ENCODE results near the gene C21orf58.

The C21orf58 gene

DNA sequence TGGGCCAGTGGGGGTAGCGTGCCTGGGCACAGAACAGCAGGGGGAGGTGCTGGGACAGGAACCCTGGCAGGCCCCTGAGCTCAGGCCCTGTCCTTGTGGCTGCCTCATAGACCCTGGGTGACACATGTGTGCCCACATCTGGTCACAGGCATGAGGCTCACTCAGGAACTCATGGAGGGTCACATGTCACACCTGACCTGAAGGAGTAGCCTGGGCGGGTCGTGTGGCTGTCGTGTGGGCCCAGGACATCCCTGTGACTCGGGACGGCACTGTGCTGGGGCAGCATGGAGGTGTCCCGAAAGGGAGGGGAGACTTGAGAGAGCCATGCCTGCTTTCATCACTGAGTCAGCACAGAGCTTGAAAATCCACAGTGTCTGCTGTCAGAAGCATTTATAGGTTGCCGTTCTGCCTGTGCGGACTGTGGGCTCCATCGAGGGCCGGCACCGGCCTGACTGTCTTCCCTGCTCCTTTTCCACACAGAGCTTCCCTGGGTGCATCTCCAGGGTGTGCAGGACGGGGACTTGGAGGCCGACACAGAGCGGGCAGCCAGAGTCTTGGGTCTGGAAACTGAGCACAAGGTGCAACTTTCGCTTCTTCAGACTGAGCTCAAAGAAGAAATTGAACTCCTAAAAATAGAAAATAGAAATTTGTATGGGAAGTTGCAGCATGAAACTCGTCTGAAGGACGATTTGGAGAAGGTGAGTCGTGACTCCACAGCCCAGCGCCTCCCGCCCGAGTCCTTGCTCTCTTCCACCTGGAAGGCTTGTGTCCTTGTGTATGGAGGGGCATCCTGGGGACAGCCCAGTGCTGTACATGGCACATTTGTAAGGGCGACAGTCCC, 33.0 kb upstream of the C21orf58 start:
- Histone ChIP-seq H3K36me3 (ENCODE audit: control insufficient read depth, insufficient read depth, low read length) (no peaks in the 10 kb centered on the region), H3K27me3 (ENCODE audit: control insufficient read depth, insufficient read depth, low read length) (no peaks in the 10 kb centered on the region), H3K79me2 (no peaks in the 10 kb centered on the region), H3K4me1 (no peaks in the 10 kb centered on the region), H3K4me2 (ENCODE audit: low read length) (no peak overlapping the region), H3K27ac (no peak overlapping the region), H2AFZ (no peak overlapping the region), H3K9ac (no peak overlapping the region), H3K4me3 (ENCODE audit: low read depth, low read length) (no peak overlapping the region), H3K9me3 (ENCODE audit: control insufficient read depth, low read length) (no peaks in the 10 kb centered on the region)
- TF ChIP-seq, protein P1, sequence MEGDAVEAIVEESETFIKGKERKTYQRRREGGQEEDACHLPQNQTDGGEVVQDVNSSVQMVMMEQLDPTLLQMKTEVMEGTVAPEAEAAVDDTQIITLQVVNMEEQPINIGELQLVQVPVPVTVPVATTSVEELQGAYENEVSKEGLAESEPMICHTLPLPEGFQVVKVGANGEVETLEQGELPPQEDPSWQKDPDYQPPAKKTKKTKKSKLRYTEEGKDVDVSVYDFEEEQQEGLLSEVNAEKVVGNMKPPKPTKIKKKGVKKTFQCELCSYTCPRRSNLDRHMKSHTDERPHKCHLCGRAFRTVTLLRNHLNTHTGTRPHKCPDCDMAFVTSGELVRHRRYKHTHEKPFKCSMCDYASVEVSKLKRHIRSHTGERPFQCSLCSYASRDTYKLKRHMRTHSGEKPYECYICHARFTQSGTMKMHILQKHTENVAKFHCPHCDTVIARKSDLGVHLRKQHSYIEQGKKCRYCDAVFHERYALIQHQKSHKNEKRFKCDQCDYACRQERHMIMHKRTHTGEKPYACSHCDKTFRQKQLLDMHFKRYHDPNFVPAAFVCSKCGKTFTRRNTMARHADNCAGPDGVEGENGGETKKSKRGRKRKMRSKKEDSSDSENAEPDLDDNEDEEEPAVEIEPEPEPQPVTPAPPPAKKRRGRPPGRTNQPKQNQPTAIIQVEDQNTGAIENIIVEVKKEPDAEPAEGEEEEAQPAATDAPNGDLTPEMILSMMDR (IDR thresholded peaks at IDR 0.05): no peak

DNA sequence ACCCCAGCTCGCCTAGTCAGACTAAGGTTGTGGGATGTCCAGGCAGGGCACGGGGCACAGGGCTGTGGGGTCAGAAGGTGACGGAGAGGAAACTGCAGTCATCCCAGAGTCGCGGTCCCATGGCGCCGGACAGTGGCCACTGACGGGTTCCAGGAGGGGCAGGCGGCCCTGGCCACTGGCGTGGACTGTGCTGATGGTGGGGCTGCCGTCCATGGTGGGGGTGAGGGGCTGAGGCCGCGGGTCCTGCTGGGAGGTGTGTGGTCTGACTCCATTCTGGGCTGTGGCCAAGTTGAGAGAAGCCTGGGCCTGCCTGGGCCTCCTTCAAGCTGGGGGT, 32.3 kb upstream of the C21orf58 start:
- no peaks in the 10 kb centered on the region for H3K79me2 ChIP-seq
- H3K27me3 ChIP-seq (ENCODE audit: control insufficient read depth, insufficient read depth, low read length): no peaks in the 10 kb centered on the region
- no peak overlapping the region for H3K9ac ChIP-seq
- no peak overlapping the region for H3K27ac ChIP-seq
- H3K4me2 ChIP-seq (ENCODE audit: low read length): no peak overlapping the region
- H3K9me3 ChIP-seq (ENCODE audit: control insufficient read depth, low read length): no peaks in the 10 kb centered on the region
- no peaks in the 10 kb centered on the region for H3K36me3 ChIP-seq (ENCODE audit: control insufficient read depth, insufficient read depth, low read length)
- no peaks in the 10 kb centered on the region for H3K4me1 ChIP-seq
- H2AFZ ChIP-seq: no peak overlapping the region
- H3K4me3 ChIP-seq (ENCODE audit: low read depth, low read length): no peak overlapping the region
- TF ChIP-seq, protein P1 (IDR thresholded peaks at IDR 0.05): no peak

DNA sequence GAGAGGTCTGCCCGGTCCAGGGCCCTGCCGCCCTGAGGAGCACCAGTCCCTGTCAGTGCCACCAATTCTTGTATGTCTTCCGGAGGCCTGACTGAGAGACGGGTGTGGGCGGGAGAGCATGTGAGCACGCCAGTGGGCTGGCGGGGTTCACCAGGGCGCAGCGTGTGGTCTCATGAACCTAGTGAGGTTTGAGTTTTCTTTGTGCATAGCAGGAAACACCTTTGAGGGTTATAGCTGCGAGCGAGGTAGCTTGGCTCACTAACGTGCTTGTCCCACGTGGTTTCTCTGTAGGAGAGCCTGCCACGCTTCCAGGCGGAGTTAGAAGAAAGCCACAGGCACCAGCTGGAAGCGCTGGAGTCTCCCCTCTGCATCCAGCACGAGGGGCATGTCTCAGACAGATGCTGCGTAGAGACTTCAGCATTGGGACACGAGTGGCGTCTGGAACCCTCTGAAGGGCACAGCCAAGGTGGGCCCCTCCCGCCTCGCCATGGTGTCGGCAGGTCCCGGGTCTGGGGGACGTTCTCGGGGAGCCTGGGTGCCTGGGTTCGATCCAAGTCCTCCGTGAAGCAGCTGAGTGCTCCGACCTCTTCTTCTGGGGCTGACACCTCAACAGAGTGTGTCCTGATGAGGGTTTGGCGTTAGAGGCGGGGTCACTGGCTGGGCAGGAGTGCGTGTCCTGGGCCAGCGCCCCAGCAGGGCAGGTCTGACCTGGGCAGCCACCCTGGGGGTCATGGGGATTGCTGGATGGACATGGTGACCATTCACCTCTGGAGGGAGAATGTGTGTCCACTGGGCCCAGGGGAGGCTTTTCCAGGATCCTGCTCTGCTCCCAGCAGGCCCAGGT, 31.7 kb upstream of the C21orf58 start:
- Histone ChIP-seq H3K27ac (no peak overlapping the region), H2AFZ (no peak overlapping the region), H3K27me3 (ENCODE audit: control insufficient read depth, insufficient read depth, low read length) (no peaks in the 10 kb centered on the region), H3K36me3 (ENCODE audit: control insufficient read depth, insufficient read depth, low read length) (no peaks in the 10 kb centered on the region), H3K4me2 (ENCODE audit: low read length) (no peak overlapping the region), H3K9me3 (ENCODE audit: control insufficient read depth, low read length) (no peaks in the 10 kb centered on the region), H3K9ac (no peak overlapping the region), H3K79me2 (no peaks in the 10 kb centered on the region), H3K4me1 (no peaks in the 10 kb centered on the region), H3K4me3 (ENCODE audit: low read depth, low read length) (no peak overlapping the region)
- TF ChIP-seq, protein P1 (IDR thresholded peaks at IDR 0.05): no peak

DNA sequence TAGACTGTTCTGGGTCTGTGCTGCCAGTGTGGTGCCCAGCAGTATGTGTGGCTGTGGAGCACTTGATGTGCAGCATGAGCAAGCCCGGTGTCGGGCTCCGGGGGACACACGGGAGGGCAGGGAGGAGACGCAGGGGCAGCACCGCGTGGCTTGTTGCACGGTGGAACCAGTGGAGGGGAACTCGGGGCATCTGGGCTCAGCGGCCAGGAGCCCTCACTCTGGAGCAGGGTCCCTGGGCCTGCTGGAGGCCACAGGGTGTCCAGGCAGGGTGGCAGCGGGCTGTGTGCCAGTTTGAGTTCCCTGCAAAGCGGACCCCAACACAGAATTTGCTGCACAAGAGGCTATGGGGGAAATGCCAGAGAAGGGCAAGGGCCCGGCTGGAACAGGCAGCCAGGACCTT, 30.8 kb upstream of the C21orf58 start:
- Histone ChIP-seq H3K27ac (no peak overlapping the region), H3K4me3 (ENCODE audit: low read depth, low read length) (no peak overlapping the region), H3K27me3 (ENCODE audit: control insufficient read depth, insufficient read depth, low read length) (no peaks in the 10 kb centered on the region), H2AFZ (no peak overlapping the region), H3K9ac (no peak overlapping the region), H3K79me2 (no peaks in the 10 kb centered on the region), H3K36me3 (ENCODE audit: control insufficient read depth, insufficient read depth, low read length) (no peaks in the 10 kb centered on the region), H3K4me1 (no peaks in the 10 kb centered on the region), H3K9me3 (ENCODE audit: control insufficient read depth, low read length) (no peaks in the 10 kb centered on the region), H3K4me2 (ENCODE audit: low read length) (no peak overlapping the region)
- TF ChIP-seq, protein P1 (IDR thresholded peaks at IDR 0.05): no peak

All from parathyroid adenoma (tissue), 2 donors.